HepG2 (cell line): Measurements from ENCODE around the gene AHR. TPM values are rescaled to one million over a fixed set of nuclear protein-coding genes. Genes with fewer than 3 reads are reported as not detected.

Experiments used
- CREM ChIP-seq, 2 experiments: sonication (generic) in 1 of 2; formaldehyde crosslinking in 1 of 2; IDR thresholded peaks; 2 replicates each; pipeline versions ENCODE4 v1.4.0 to v1.6.1; 2016 to 2020; ENCODE audit warnings: antibody characterized with exemption in 1 of 2, mild to moderate bottlenecking in 1 of 2, missing genetic modification reagents in 1 of 2
- HES4 ChIP-seq: sonication (generic); formaldehyde crosslinking; IDR thresholded peaks from 2 replicates; pipeline ENCODE4 v1.9.0; 2021; ENCODE audit warnings: mild to moderate bottlenecking, missing genetic modification reagents, borderline replicate concordance
- HNF1B ChIP-seq: sonication (generic); formaldehyde crosslinking; IDR thresholded peaks from 2 replicates; pipeline ENCODE4 v1.5.1; 2020; ENCODE audit warnings: mild to moderate bottlenecking, moderate library complexity, missing genetic modification reagents
- LRRFIP1 ChIP-seq: sonication (generic); formaldehyde crosslinking; conservative IDR thresholded peaks from 2 replicates; pipeline ENCODE4 v1.4.0; 2020; ENCODE audit warnings: missing genetic modification reagents
- NFIC ChIP-seq: IDR thresholded peaks from 2 replicates; pipeline ENCODE4 v1.6.1; 2012; ENCODE audit warnings: mild to moderate bottlenecking, low read length, inconsistent platforms
- NR2F6 ChIP-seq, 2 experiments: IDR thresholded peaks; 2 replicates each; pipeline ENCODE4 v1.6.1; 2016; ENCODE audit warnings: antibody characterized with exemption in 1 of 2, mild to moderate bottlenecking in 1 of 2
- PAXIP1 ChIP-seq: sonication (generic); formaldehyde crosslinking; conservative IDR thresholded peaks from 2 replicates; pipeline ENCODE4 v1.4.0; 2020; ENCODE audit warnings: mild to moderate bottlenecking, missing genetic modification reagents, moderate library complexity
- POGZ ChIP-seq: sonication (generic); formaldehyde crosslinking; IDR thresholded peaks from 2 replicates; pipeline ENCODE4 v1.4.0; 2020; ENCODE audit warnings: mild to moderate bottlenecking, missing genetic modification reagents
- RFX3 ChIP-seq: IDR thresholded peaks from 2 replicates; pipeline ENCODE4 v1.6.1; 2016; ENCODE audit warnings: missing biosample characterization, missing genetic modification reagents
- SMAD1 ChIP-seq: sonication (generic); formaldehyde crosslinking; IDR thresholded peaks from 2 replicates; pipeline ENCODE4 v1.4.0; 2020; ENCODE audit warnings: missing genetic modification reagents, low read depth, mild to moderate bottlenecking, borderline replicate concordance
- TCF12 ChIP-seq, 2 experiments: fragments of 450-650 bp in 1 of 2; sonication (generic) in 1 of 2; formaldehyde crosslinking in 1 of 2; IDR thresholded peaks; 2 replicates each; pipeline versions ENCODE4 v1.6.1 to v1.8.0; 2017 to 2022; ENCODE audit warnings: antibody characterized with exemption in 1 of 2, mild to moderate bottlenecking in 1 of 2, missing genetic modification reagents in 1 of 2, moderate library complexity in 1 of 2
- U2AF2 ChIP-seq: fragments of 200-400 bp; formaldehyde crosslinking; IDR thresholded peaks from 2 replicates; pipeline ENCODE4 v1.6.1; 2017; ENCODE audit warnings: low read depth, mild to moderate bottlenecking, low read length
- ZMYM4 ChIP-seq: sonication (generic); formaldehyde crosslinking; IDR thresholded peaks from 2 replicates; pipeline ENCODE4 v1.8.1; 2023; ENCODE audit warnings: mild to moderate bottlenecking, missing genetic modification reagents
- ZNF136 ChIP-seq: sonication (generic); formaldehyde crosslinking; IDR thresholded peaks from 2 replicates; pipeline ENCODE4 v1.8.1; 2022; ENCODE audit warnings: low read depth, mild to moderate bottlenecking, moderate library complexity, missing genetic modification reagents
- ZNF619 ChIP-seq: sonication (generic); formaldehyde crosslinking; IDR thresholded peaks from 2 replicates; pipeline ENCODE4 v1.4.0; 2020; ENCODE audit warnings: mild to moderate bottlenecking, missing genetic modification reagents
- polyA plus RNA-seq, 8 experiments: library from polyadenylated mRNA; depleted of rRNA in 3 of 8; stranded (reverse) in 7 of 8; unstranded in 1 of 8; fragments of >200 nt; fragmentation: Illumina TruSeq in 4 of 8; extraction: Trizol in 4 of 8; gene quantifications; 2 replicates each; pipeline versions ENCODE4 v1.2.1 to v1.2.3, GENCODE V29; 2011 to 2016; ENCODE audit warnings: low read depth in 4 of 8, missing spikeins in 1 of 8, mixed read lengths in 1 of 8; ENCODE audit not compliant: insufficient read depth in 1 of 8
- total RNA-seq, 5 experiments: library from RNA; depleted of rRNA; stranded (reverse); fragments of >200 nt; fragmentation: Illumina TruSeq; extraction: Trizol; gene quantifications; 2 replicates each; pipeline ENCODE4 v1.2.3, GENCODE V29; 2016; ENCODE audit warnings: low read depth in 1 of 5
- TF ChIP-seq, protein P1 (sequence below): sonication (generic); formaldehyde crosslinking; IDR thresholded peaks from 2 replicates; pipeline ENCODE4 v1.4.0; 2020; ENCODE audit warnings: mild to moderate bottlenecking, missing genetic modification reagents, borderline replicate concordance

The AHR gene
- total and polyA plus RNA-seq, 2 of the 13 experiments (the other 11 are each of a cell fraction or from before 2014, with no cell fraction given): 9.0 to 31.3 TPM

GRCh38 chr7:17320657-17321056 is 22.2 kb downstream of the AHR start (continued):
- TF ChIP-seq, protein P1, sequence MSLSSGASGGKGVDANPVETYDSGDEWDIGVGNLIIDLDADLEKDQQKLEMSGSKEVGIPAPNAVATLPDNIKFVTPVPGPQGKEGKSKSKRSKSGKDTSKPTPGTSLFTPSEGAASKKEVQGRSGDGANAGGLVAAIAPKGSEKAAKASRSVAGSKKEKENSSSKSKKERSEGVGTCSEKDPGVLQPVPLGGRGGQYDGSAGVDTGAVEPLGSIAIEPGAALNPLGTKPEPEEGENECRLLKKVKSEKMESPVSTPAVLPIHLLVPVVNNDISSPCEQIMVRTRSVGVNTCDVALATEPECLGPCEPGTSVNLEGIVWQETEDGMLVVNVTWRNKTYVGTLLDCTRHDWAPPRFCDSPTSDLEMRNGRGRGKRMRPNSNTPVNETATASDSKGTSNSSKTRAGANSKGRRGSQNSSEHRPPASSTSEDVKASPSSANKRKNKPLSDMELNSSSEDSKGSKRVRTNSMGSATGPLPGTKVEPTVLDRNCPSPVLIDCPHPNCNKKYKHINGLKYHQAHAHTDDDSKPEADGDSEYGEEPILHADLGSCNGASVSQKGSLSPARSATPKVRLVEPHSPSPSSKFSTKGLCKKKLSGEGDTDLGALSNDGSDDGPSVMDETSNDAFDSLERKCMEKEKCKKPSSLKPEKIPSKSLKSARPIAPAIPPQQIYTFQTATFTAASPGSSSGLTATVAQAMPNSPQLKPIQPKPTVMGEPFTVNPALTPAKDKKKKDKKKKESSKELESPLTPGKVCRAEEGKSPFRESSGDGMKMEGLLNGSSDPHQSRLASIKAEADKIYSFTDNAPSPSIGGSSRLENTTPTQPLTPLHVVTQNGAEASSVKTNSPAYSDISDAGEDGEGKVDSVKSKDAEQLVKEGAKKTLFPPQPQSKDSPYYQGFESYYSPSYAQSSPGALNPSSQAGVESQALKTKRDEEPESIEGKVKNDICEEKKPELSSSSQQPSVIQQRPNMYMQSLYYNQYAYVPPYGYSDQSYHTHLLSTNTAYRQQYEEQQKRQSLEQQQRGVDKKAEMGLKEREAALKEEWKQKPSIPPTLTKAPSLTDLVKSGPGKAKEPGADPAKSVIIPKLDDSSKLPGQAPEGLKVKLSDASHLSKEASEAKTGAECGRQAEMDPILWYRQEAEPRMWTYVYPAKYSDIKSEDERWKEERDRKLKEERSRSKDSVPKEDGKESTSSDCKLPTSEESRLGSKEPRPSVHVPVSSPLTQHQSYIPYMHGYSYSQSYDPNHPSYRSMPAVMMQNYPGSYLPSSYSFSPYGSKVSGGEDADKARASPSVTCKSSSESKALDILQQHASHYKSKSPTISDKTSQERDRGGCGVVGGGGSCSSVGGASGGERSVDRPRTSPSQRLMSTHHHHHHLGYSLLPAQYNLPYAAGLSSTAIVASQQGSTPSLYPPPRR (CRISPR knock-in tag): peak; percentile 38; the same call in 1 of the 2 replicates
- TF ChIP-seq HES4 (CRISPR knock-in tag) (no peak), ZMYM4 (CRISPR knock-in tag) (peak; percentile 44; the same call in 1 of the 2 replicates), SMAD1 (CRISPR knock-in tag) (no peak), CREM (IDR thresholded peaks at IDR 0.05) (0 out of 2 replicates have a peak, but pooled peaks have one; percentile 15), CREM (CRISPR knock-in tag; IDR thresholded peaks at IDR 0.05) (no peak), HNF1B (CRISPR knock-in tag) (no peak), POGZ (CRISPR knock-in tag) (peak; percentile 48; the same call in 1 of the 2 replicates), NFIC (peak; percentile 21; the same call in 1 of the 2 replicates), U2AF2 (no peak), LRRFIP1 (no peak), ZNF619 (CRISPR knock-in tag) (no peak), RFX3 (no peak), PAXIP1 (CRISPR knock-in tag) (peak; percentile 74), NR2F6 (IDR thresholded peaks at IDR 0.05) (peak; percentile 51; the same call in 1 of the 2 replicates), NR2F6 (CRISPR knock-in tag; IDR thresholded peaks at IDR 0.05) (0 out of 2 replicates have a peak, but pooled peaks have one; percentile 21), TCF12 (IDR thresholded peaks at IDR 0.05) (no peak), TCF12 (CRISPR knock-in tag; IDR thresholded peaks at IDR 0.05) (peak; percentile 45; the same call in 1 of the 2 replicates), ZNF136 (CRISPR knock-in tag) (no peak)
